Measurements from ENCODE around the gene BLACAT1. TPM values are rescaled to one million over a fixed set of nuclear protein-coding genes. Genes with fewer than 3 reads are reported as not detected.

The BLACAT1 gene
- polyA plus RNA-seq, 3 donors: not detected

DNA sequence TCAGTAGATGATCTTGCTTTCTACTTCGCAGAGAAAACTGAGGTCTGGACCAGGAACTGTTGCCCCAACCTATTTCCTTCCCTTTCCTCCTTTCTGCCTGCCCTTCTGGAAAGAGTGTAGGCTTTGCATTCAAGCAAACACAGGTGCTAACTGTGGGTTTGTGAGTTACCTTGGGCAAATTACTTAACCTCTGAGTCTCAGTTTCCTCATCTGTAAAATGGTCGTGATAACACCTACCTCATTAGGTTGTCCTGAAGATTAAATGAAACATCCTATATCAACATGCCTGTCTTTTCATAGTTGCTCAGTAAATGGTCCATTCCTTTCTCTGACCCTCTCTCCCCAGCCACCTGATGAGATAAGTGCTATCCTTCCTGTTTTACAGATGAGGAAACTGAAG, 9.5 kb upstream of the BLACAT1 start:
- H3K9me3 ChIP-seq (replicated peaks in 1 of 2; ENCODE audit: control insufficient read depth in 1 of 2, insufficient read depth in 1 of 2, low read length in 2 of 2): no peaks in the 10 kb centered on the region
- no peak overlapping the region for H2AFZ ChIP-seq (ENCODE audit: insufficient read depth, low read depth, low read length, poor library complexity, severe bottlenecking)
- intact Hi-C loops (cut with micrococcal nuclease): no loop called here
- peak overlapping the region in 1 of 7 donors; percentile 26 for H3K27ac Mint-ChIP-seq
- H4K20me1 ChIP-seq (ENCODE audit: insufficient read depth, low read length): no peaks in the 10 kb centered on the region
- H3K4me1 ChIP-seq (ENCODE audit: control insufficient read depth in 1 of 2, insufficient read depth in 2 of 2, low read length in 2 of 2): no peaks in the 10 kb centered on the region
- H3K9me3 Mint-ChIP-seq: no peaks in the 10 kb centered on the region
- peak overlapping the region in 1 of 2 donors; percentile 40 for H3K4me3 Mint-ChIP-seq
- no peaks in the 10 kb centered on the region for H3K36me3 Mint-ChIP-seq
- peaks cover 24 to 30% (median 25%) of the 10 kb centered on the region in 3 donors for H3K27me3 Mint-ChIP-seq (ENCODE audit: low read depth in 3 of 3)
- 100% methylated on average over 1 of the region's 2 CpGs for WGBS (ENCODE audit: insufficient coverage)
- H3K4me1 Mint-ChIP-seq: no peaks in the 10 kb centered on the region
- H3K4me3 ChIP-seq (replicated peaks in 1 of 3; ENCODE audit: low read depth in 2 of 3, low read length in 3 of 3): no peak overlapping the region
- TF ChIP-seq, protein P1, sequence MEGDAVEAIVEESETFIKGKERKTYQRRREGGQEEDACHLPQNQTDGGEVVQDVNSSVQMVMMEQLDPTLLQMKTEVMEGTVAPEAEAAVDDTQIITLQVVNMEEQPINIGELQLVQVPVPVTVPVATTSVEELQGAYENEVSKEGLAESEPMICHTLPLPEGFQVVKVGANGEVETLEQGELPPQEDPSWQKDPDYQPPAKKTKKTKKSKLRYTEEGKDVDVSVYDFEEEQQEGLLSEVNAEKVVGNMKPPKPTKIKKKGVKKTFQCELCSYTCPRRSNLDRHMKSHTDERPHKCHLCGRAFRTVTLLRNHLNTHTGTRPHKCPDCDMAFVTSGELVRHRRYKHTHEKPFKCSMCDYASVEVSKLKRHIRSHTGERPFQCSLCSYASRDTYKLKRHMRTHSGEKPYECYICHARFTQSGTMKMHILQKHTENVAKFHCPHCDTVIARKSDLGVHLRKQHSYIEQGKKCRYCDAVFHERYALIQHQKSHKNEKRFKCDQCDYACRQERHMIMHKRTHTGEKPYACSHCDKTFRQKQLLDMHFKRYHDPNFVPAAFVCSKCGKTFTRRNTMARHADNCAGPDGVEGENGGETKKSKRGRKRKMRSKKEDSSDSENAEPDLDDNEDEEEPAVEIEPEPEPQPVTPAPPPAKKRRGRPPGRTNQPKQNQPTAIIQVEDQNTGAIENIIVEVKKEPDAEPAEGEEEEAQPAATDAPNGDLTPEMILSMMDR (IDR thresholded peaks at IDR 0.05): no peak
- no peak overlapping the region for H3K27ac ChIP-seq (ENCODE audit: low read depth in 1 of 2, low read length in 2 of 2)
- no peak for DNase-seq
- H3K4me2 ChIP-seq (replicated peaks; ENCODE audit: extremely low read depth, low read length, poor library complexity, severe bottlenecking): no peak overlapping the region
- H3K79me2 ChIP-seq (ENCODE audit: insufficient read depth, low read length): no peaks in the 10 kb centered on the region
- H3K27me3 ChIP-seq (ENCODE audit: control insufficient read depth in 2 of 2, insufficient read depth in 2 of 2, low read length in 2 of 2): peaks cover 17 to 31% of the 10 kb centered on the region in 2 donors
- no peak overlapping the region for H3K9ac ChIP-seq (ENCODE audit: insufficient read depth, low read length, poor library complexity, severe bottlenecking)
- H3K36me3 ChIP-seq (replicated peaks in 1 of 2; ENCODE audit: control insufficient read depth in 1 of 2, insufficient read depth in 2 of 2, low read length in 2 of 2): no peaks in the 10 kb centered on the region

DNA sequence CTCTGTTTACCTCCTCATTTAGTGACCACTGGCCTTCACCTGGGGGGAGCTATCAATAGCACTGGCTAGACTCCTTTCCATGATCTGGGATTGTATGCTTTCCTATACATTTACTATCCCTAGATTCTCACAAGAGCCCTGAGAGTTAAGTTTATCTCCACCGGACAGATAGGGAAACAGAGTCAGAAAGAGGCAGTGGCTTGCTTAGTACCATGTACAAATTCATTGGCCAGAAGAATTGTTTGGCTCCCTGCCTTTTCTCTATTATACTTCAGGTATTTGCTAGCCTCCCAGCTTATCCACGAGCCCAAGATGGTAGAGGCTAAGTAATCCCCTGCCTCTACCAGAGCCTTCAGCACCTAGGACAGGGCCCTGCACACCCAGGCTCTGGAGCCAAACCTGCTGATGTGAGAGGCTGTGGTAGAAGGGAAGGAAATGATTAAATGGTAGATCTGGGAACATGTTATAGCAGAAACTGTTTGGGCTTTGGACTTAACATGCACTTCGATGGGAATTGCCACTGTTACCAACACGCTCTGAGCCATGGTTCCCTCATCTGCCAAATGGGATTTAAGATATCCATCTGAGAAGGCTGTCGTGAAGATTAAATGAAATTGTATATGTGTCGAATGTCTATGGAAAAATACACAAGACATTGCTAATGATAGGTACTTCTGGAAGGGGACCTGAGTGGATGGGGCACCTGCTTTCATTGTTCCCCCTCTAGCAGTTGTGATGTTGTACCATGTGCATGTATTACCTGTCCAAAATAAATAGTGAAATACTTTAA, 3.1 kb upstream of the BLACAT1 start:
- TF ChIP-seq, protein P1 (IDR thresholded peaks at IDR 0.05): no peak
- no peak for DNase-seq
- H3K4me1 Mint-ChIP-seq: peaks cover 6% of the 10 kb centered on the region

More for the DNA sequence above, 3.1 kb upstream of the BLACAT1 start:
- intact Hi-C loops (cut with micrococcal nuclease): no loop called here
- H3K36me3 Mint-ChIP-seq: no peaks in the 10 kb centered on the region
- Histone ChIP-seq H3K4me2 (replicated peaks; ENCODE audit: extremely low read depth, low read length, poor library complexity, severe bottlenecking) (no peak overlapping the region), H2AFZ (ENCODE audit: insufficient read depth, low read depth, low read length, poor library complexity, severe bottlenecking) (no peak overlapping the region), H3K4me1 (ENCODE audit: control insufficient read depth in 1 of 2, insufficient read depth in 2 of 2, low read length in 2 of 2) (peaks cover 0 to 8% of the 10 kb centered on the region in 2 donors), H3K9ac (ENCODE audit: insufficient read depth, low read length, poor library complexity, severe bottlenecking) (no peak overlapping the region), H3K9me3 (replicated peaks in 1 of 2; ENCODE audit: control insufficient read depth in 1 of 2, insufficient read depth in 1 of 2, low read length in 2 of 2) (peaks cover 0 to 18% of the 10 kb centered on the region in 2 donors), H3K27ac (ENCODE audit: low read depth in 1 of 2, low read length in 2 of 2) (no peak overlapping the region), H3K27me3 (ENCODE audit: control insufficient read depth in 2 of 2, insufficient read depth in 2 of 2, low read length in 2 of 2) (peaks cover 53 to 67% of the 10 kb centered on the region in 2 donors), H3K36me3 (replicated peaks in 1 of 2; ENCODE audit: control insufficient read depth in 1 of 2, insufficient read depth in 2 of 2, low read length in 2 of 2) (no peaks in the 10 kb centered on the region), H3K4me3 (replicated peaks in 1 of 3; ENCODE audit: low read depth in 2 of 3, low read length in 3 of 3) (no peak overlapping the region), H3K79me2 (ENCODE audit: insufficient read depth, low read length) (no peaks in the 10 kb centered on the region), H4K20me1 (ENCODE audit: insufficient read depth, low read length) (no peaks in the 10 kb centered on the region)
- H3K4me3 Mint-ChIP-seq: peak overlapping the region in 1 of 2 donors; percentile 70
- peaks cover 58 to 68% (median 62%) of the 10 kb centered on the region in 3 donors for H3K27me3 Mint-ChIP-seq (ENCODE audit: low read depth in 3 of 3)
- peaks cover 0 to 17% (median 2%) of the 10 kb centered on the region in 7 donors for H3K9me3 Mint-ChIP-seq
- no peak overlapping the region for H3K27ac Mint-ChIP-seq
- 63% methylated on average over 3 of the region's 6 CpGs for WGBS (ENCODE audit: insufficient coverage)

All from CD14-positive monocyte (primary cell).